Activated gamma-delta T cell treated with Interleukin-2 at 50 U/mL for 16 hours (primary cell): Measurements from ENCODE around the gene DAB2IP.

Source experiments
- DNase-seq: peaks from one replicate; pipeline ENCODE4 v3.0.0-alpha.2; 2020

The DAB2IP gene

DNA sequence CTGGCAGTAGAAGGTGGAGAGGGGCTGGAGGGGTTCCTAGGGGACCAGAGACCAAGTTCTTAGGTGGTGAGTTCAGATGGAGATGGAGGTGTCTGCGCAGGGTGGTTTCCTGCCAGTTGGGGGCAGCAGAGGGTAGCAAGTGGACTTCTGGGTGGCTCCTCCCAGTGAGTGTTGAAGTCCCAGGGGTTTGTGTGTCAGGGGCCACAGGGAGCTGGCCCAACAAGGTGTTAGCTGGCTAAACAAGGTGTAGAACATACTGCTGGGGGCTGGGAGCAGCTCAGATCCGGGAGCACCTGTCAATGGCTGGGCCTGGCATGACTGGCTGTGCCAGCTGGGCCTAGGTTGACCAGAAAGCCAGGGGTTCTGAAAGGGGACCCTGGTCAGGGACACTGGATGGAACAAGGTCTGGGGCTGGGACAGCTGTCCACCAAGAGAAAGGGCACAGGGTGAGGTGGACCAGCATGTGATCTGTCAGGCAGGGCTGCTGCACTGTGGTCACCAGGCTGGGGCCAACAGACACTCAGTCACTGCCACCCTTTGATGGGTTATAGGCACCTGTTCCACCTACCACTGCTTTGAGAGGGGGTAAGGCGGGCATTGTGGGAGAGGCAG lies 35.6 kb downstream of the DAB2IP start:
- peak; percentile 62 for DNase-seq

DNA sequence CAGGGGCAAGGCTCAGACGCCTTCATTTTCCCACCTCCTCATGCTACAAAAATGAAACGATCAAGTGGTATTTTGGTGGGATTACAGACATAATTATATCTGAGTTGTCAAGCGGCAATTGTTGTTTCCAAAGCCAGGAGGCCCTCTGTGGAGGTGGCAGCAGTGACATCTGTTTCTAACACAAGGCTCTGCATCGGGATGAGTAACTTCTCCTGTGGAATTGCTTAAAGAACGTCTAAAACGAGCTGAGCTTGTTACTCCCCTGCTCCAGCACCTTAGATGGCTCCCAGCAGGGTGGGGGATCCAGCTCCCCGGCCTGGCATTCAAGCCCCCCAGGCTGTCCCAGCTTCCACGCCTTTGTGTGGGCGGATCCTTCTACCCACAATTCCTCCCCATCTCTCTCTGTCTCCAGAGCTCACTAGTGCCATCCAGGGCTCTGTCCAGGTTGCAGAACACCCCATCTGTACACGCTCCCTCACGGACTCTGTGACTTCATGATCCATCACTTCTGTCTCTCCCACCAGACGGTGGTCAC lies 36.8 kb downstream of the DAB2IP start:
- no peak for DNase-seq

DNA sequence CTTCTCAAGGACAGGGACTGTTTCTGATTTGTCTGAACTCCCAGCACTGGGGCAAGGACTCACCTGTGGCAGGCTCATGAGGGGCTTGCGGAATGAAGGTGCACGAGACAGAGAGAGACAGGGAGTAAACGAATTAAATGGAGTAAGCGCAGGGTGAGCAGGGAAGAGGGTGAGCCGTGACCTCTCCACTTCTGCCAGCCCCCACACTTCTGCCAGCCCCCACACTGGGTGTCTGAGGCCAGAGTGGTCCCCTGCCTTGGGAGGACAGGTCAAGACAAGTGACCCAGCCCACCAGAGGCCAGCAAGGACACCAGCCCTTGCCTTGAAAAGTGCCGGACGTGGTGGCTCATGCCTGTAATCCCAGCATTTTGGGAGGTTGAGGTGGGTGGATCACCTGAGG lies 37.2 kb downstream of the DAB2IP start:
- no peak for DNase-seq

DNA sequence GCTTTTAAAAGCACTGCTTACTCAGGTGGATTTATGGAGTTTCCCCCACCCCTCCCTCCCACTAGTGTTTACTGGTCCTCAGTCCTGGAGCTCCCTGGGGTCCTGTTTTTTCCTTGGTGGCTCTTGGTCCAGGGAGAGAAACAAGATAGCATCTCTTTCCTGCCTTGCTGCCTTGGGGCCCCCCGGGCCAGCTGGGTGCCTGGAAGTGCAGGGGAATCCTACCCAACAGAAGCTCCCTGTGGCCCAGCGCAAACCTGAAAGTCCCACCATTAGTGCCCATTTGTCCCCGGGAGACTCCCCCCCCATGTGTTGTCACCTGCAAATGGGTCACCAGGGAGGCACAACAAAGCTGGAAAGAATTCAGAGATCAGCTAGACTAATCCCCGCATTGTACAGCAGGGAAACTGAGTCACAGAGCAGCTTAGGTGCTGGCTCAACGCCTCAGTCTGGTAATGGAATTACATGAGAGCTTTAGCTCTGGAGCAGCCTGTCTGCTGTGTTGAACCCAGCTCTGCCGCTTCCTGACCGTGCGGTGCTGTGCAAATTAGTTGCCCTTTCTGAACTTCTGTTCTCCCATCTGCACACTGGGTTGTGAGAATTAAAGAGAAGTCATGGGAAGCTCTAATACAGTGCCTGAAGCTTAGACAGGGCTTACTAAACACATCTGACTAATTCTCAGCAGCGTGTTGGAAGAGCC lies 38.2 kb downstream of the DAB2IP start:
- no peak for DNase-seq

DNA sequence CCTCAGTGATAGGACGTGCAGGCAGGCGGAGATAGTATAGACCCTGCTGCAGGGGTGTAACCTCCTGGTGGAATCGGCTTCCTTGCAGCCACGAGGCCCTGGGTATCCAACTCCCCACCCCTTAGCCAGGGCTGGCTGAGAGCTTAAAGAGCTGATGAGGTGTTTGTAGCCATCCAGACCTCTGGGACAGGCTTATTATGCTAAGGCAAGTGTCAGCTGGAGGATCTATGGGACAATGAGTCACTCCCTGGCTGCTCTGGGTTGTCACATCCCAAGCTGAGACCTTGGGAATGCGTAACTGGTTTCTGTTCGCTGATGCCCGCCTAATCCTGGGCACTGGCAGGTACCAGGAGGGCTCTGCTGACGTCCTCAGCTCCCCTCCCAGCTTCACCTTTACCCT lies 38.9 kb downstream of the DAB2IP start:
- no peak for DNase-seq

DNA sequence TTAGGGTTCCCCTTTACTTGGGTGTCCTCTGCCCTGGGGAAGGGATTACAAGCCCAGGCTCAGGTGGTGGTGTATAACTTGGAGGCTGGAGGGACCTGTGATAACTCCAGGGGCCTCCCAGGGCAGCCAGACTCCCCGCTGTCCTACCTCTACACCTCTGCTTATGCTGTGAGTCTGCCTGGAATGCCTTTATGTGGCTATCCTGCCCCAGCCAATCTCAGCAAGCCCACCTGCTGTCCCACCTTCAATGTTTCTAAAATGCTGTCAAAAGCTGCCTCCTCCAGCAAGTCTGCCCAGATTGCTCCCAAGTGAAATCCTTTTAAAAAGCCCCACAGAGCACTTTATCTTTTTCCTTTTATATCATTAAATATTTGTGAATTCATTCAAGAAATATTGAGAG lies 39.3 kb downstream of the DAB2IP start:
- DNase-seq, result no peak

DNA sequence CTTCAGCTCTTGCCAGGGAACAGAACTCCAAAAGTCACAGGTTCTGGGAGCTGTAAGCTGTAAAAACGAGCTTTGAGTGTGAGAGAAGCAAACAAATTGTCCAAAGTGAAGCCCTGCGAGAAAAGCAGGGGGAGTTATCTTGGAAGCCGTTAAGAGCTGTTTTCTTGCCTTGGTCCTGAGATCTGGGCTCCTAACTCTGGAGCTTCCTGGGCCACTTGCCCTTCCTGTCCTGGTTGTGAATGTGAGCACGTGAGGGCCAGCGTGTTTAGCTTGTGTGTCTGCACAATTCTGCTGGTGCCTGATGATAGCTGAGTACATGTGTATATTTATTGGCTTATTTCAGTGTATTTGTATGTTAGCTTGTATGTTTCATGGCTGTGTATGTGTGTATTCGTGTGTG lies 40.5 kb downstream of the DAB2IP start:
- no peak for DNase-seq

DNA sequence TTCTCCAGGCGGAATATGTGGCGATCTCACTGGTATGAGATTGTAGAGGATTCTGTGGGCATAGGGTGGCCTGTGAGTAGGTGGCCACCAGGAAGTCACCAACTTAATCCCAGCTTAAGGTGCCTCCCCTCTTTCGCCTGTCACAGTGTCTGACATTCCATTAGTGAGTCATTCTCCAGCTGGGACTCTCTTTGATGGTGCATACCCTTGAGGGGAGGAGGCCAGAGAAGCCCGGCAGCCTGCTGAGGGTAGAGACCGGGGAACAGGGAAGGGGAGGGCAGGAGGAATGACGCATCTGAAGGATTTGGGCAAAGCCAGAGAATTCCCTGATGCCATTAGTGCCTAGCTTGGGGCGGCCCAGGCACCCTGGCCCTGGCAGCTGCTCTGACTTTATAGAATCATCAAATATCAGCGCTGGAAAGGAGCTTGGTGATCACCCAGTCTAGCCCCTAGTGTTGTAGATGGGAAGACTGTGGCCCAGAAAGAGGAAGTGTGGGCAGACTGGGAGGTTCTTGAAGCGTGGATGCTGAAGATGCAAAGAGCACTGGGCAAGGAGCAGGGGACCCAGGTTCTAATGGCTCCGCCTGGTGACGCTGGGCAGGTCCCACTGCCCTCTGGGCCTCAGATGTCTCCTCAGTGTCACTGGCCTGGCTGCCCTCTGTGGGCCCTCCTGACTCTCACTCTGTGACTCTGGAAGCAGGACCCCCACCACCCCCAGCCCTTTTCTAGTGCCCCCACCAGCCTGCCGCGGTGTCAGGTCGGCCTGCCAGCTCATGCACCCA lies 41.4 kb downstream of the DAB2IP start:
- no peak for DNase-seq

DNA sequence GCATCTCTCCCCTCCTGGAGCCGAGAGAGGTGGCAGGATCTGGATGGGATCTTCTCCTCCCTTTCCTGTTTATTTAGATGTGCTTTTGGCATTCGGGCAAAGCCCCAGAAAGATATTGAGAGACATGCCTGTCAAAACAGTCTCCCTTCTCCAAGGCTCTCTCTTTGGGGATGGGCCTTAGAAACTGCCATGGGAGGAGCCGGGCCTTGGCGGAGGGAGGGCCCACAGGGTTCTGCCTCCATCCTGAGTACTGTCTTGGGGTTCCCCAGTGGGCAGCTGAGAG lies 41.9 kb downstream of the DAB2IP start:
- DNase-seq, result no peak

DNA sequence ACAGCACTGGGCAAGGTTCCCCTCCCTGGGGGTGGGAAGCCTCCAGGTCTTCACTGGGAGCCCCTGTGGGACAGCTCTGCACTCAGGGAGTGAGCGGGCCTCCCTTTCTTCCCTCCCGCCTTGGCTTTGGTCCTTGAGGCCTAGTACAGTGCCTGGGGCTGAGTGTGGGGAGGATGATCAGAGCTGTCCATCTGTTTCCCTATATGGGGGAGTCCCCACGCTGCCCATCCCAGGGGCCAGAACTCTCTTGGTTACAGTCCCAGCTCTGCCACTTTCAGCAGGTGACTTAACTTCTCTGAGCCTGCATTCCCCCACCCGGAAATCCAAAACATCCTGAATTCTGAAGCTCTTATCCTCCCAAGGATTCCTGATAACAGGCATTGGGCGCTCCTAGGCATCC lies 42.6 kb downstream of the DAB2IP start:
- no peak for DNase-seq

DNA sequence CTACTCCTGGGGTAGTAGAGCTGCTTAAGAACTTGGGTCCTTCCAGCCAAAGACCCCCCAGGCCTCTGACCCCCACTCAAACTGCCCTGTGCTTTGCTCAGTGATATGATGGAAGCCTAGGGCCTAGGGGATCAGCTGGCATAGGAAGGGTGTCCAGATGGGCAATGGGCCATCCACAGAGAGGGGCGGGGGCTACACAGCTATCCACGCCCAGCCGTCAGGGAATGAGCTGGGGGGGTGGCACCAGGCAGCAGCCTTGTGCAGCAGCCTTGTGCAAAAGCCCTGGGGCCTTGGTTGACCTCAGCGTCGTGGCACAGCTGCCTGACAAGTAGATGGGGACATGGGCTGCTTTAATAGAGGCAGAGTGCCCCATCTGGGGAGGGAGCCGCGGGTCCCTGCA lies 43.2 kb downstream of the DAB2IP start:
- DNase-seq, result no peak

DNA sequence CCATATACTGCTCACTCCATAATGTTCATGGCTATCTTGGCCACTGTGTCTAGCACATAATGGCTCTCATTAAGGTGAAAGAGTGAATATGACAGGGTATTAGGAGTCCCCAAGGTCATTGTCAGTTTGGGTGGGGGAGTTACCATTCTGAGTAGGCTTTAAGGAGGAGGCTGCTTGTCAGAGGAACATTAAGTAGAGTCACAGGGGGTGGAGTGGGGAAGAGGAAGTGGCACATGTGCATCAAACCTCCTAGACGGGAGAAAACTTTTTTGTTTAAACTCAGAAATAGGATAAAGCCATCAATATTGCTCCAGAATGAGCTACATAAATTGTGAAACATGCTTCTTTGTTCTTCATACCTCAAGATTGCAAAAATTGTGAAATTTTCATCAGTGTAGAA lies 45.5 kb downstream of the DAB2IP start:
- no peak for DNase-seq

DNA sequence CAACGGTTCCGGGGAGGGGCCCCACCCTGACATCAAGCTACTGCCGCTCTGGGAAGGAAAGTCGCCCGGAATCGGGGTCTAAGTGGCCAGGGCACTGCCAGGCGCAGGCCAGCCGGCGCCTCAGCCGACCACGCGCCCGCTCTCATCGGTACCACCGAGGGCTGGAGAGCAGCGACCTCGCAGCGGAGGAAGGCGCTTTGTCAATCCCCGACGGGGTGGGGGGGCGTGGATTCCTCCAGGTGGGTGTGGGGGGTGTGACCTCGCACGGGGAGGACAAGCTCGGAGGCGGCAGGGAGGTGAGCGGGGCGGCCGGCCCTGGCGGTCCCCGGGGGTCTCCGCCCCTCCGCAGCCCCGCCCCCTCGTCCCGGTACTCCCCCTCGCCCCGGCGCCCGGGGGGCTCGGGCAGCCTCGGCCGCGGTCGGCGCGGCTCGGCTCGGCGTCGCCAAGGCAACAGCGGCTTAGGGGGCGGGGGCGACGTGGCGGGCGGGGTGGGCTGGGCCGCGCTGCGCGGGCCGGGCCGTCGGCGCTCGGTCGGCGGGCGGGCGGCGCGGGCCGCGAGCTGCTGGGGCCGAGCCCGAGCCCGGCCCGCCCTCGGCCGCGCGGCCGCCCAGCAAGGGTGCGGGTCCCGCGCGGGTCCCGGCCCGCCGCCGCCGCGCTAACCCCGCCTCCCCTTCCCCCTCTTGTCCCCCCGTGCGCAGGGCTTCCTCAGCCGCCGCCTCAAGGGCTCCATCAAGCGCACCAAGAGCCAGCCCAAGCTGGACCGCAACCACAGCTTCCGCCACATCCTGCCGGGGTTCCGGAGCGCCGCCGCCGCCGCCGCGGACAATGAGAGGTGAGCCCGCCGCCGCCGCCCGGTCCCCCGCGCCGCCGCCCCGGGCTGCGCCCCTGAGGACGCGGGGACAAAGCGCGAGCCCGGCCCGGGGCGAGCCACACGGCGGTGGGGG lies 47.5 kb downstream of the DAB2IP start:
- peak; percentile 56 for DNase-seq

DNA sequence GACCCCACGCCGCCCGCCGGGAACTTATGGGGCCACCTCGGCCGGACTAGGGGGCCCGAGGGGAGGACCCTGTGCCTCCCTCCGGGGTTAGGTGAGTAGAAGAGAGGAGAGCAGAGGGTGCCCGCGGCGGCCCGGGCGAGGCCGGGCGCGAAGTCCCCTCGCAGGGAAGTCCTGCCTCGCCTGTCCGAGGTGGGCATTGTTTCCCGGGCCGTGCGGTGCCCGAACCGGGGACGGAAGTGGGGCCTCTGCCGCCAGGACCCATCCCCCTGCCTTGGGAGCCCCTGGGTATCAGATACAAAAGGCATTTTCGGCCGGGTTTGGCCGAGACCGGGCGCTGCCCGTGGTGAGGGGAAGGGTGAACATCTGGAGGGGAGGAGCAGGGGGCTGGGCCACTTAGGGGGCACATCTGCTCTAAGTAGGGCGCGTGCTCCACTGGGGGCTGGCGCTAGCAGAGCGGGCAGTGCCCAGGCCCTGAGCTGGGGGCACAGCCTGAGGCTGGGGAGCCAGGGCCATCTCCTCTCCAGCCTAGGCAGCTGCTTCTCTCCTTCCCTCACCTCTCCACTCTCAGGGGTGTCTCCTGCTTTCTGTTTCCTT lies 48.2 kb downstream of the DAB2IP start:
- DNase-seq, result no peak

DNA sequence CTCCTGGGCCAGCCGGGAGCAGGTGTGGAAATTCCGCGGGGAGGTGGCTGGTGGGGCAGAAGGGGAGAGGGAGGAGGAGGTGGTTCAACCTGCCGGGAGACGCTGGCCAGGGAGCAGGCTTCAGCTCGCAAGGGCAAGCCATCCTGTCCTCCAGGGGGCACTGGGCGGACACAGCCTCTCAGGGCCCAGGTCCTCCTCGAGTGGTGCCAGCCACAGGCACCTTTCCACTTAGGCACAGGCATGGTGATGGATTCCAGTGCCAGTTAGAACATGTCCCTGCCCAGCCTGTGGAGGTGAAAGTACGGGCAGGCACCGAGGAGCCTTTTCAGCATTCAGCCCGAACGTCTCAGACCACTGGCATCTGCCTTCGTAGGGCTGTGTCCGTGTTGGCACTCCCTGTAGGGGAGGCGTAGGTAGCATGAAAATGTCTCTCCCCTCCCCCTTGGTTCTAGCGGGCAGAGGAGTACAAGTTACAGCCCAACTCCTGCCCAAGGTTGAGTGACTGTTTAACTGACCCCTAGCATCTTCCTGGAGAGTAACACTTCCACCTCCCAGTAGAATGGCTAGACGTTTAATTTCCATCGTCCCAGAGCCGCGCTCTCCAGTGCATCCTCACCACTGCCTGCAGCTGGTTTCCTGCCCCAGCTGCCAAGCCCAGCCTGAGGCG lies 48.9 kb downstream of the DAB2IP start:
- DNase-seq, result peak; percentile 31

DNA sequence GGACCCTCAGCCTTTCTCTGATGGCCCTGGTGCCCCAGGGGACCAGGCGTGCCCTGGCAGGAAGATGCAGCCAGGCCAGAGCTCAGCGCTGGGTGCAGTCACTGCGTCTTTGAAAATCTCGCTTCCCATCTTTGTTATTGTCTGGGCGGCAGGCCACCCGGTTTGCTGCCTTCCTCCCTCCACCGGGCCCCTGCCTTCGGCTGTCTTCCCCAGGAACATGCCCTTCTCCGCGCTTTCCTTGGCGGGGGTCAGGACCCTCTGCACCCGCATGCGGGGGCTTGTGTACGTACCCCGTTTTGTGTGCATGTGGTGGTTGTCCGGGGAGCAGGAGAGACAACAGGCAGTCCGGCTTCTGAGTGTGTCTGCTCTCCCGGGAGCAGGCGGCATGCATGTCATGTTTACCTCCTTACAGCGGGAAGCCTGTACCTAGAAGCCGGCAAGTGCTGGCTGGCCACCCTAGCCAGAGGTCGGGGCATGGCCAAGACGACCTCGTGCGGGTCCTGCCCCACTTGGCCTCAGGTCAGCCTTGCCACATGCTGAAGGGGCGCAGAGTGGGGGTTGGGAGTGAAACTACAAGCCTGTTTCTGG lies 49.5 kb downstream of the DAB2IP start:
- DNase-seq, result no peak

DNA sequence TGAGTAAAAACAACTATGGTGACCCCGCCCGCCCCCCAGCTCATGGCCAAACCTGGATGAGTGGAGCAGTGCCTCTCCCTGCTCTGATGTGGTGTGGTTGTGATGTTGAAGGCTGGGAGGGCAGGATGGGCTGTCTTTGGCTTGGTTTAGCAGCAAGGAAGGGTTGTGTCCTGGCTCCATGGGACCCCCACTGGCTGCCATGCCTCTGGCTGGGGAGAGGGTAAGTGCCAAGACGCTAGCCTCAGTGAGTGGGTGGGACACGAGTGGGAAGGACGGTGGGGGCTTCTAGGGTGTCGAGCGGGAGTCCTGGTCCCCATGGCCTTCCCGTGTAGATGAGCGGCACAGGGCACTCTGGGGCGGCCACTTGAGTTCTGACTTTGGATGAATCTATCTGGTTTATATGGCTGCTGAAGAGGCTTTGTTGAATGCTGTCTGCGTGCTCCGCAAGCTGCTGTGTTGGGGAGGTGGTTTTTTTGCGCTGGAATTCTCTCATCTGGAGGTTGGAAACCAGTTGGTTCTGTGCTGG lies 50.4 kb downstream of the DAB2IP start:
- DNase-seq, result no peak

DNA sequence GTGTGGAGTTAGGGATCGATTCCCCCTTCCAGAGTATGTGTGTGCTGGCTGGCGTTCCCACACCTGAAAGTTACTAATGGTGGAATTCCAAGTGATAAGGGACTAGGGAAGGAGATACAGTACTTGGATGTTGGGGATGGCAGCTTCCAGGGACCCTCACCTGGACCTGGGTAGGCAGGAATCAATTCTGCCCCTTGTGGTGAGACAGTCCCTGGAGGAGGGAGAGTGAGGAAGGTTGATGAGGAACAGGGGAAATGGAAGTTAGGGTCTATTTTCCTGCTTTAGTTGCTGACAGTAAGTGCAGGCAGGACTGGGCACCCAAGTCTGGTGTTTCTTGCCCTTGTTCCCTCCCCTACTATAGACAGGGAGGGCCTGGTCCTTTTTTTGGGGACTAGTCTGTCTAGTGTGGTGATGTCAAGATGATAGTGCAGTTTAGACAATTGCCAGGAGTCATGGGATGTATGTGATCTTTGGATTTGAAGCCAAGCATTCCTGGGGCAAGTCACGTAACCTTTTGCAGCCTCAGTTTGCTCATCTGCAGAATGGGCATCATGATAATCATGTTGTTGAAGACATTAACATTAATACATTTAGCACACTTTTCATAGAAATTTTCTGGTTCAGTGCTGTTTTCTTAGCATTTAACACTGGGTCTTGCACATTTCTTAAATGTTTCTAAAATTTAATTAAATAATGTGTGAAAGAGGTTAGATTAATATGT lies 51.7 kb downstream of the DAB2IP start:
- DNase-seq, result no peak

DNA sequence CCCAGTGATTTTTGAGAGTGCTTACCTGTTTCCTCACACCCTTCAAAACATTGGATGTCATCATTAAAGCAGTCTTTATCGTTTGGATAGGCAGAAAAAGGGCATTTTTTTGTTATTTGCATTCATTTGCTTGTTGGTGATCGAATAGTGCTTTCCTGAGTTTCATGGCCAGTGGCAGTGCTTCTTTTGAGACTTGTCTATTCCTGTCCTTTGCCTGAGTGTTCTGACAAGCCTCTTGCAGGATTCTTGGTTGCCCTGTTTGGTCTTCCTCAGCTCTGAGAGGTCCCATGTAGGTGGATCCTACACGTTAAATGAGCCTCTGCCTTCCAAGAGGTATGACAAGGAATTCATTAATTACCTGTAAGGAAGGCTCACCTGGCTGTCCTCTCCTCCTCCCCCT lies 52.8 kb downstream of the DAB2IP start:
- no peak for DNase-seq

DNA sequence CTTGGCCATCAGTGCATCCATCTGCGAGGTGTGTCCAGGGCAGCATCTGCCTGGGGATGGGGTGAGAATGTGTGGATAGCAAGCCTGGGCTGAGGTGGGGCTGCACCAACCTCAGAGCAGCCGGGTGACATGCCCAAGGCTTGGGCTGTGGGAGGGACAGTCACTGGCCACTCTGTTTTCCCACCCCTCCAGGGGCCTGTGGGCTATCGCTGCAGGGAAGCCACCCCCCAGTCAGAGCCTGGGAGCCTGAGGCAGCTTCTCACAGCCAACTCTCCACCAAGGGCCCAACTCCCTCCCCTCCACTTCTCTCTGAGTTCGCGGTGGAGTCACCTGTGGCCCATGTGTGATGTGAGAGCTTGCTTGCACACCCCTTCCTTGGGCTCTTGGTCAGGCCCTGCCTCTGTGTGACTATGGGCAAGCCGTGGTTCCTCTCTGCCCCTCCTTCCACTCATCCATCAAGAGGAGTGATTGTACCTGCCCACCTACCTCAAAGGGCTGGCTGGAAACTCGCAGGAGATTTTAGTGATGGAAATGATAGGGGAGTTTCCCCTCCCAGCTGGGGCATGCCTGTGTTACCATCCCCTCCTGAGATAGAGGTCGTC lies 54.8 kb downstream of the DAB2IP start:
- no peak for DNase-seq
